Endometrium (tissue), 2 donors: Measurements from ENCODE around the gene FLOT2.
"Not testable (repeated sequence)": the region's sequence is repeated elsewhere in the genome, so short reads cannot be mapped to it uniquely, and the experiment has no call there.

Experiments
- FAIRE-seq: peaks from 2 replicates; lab custom pipeline; 2012; peaks lifted over from hg19 to GRCh38; lab: Jason Lieb, UNC
- donor health status: control.
- donor health status: control.

The FLOT2 gene

GRCh38 chr17:28873839-28874238 lies 23.7 kb downstream of the FLOT2 start:
- FAIRE-seq = no peak

GRCh38 chr17:28871056-28871579 lies 26.4 kb downstream of the FLOT2 start:
- no peak for FAIRE-seq

GRCh38 chr17:28867276-28867675 lies 30.3 kb downstream of the FLOT2 start:
- FAIRE-seq = no peak

GRCh38 chr17:28865946-28866752 lies 31.4 kb downstream of the FLOT2 start:
- no peak for FAIRE-seq

- no peak for FAIRE-seq
Observed at GRCh38 chr17:28864991-28865849, 32.3 kb downstream of the FLOT2 start.

GRCh38 chr17:28863953-28864352 lies 33.6 kb downstream of the FLOT2 start:
- FAIRE-seq = no peak

- FAIRE-seq = no peak
Observed at GRCh38 chr17:28862561-28862960, 35.0 kb downstream of the FLOT2 start.

GRCh38 chr17:28861393-28862203 lies 35.9 kb downstream of the FLOT2 start:
- no peak for FAIRE-seq

GRCh38 chr17:28860363-28860808 lies 37.1 kb downstream of the FLOT2 start:
- no peak for FAIRE-seq

- FAIRE-seq = no peak
Observed at GRCh38 chr17:28858801-28859355, 38.7 kb downstream of the FLOT2 start.

GRCh38 chr17:28857905-28858800 lies 39.4 kb downstream of the FLOT2 start:
- no peak for FAIRE-seq

- FAIRE-seq = no peak
Observed at GRCh38 chr17:28856028-28856574, 41.4 kb downstream of the FLOT2 start.

GRCh38 chr17:28855336-28855679 lies 42.2 kb downstream of the FLOT2 start:
- FAIRE-seq = no peak

GRCh38 chr17:28854457-28855335 lies 42.8 kb downstream of the FLOT2 start, which contains the start of gene ERAL1:
Gene ERAL1, plus strand, starts transcription at chr17:28855016. Its CDS starts 19 bp downstream, at chr17:28855035.
- peak; percentile 15 for FAIRE-seq

GRCh38 chr17:28853295-28853694 lies 44.2 kb downstream of the FLOT2 start:
- no peak for FAIRE-seq

GRCh38 chr17:28849281-28849680 lies 48.3 kb downstream of the FLOT2 start:
- no peak for FAIRE-seq

GRCh38 chr17:28848667-28849066 lies 48.9 kb downstream of the FLOT2 start:
- not testable (repeated sequence) for FAIRE-seq

GRCh38 chr17:28846699-28847098 lies 50.8 kb downstream of the FLOT2 start:
- FAIRE-seq = not testable (repeated sequence)

- FAIRE-seq = no peak
Observed at GRCh38 chr17:28846231-28846630, 51.3 kb downstream of the FLOT2 start.
